Uterus (tissue), 4 donors: Measurements from ENCODE around the gene NKX1-2. TPM values are rescaled to one million over a fixed set of nuclear protein-coding genes. Genes with fewer than 3 reads are reported as not detected.
A peak's percentile ranks its signal among the peaks of the same experiment; 100 is the strongest.

Experiments
- DNase-seq, 2 donors: peaks; one replicate each; pipeline ENCODE4 v3.0.0-alpha.2; 2019 to 2020
- H3K27ac ChIP-seq, 2 donors: fragments of 200-600 bp; sonication (generic); 1 replicate in 1 of 2; 2 replicates in 1 of 2; pipeline ENCODE4 v1.5.1; 2016 to 2018
- H3K27me3 ChIP-seq, 2 donors: fragments of 200-600 bp; sonication (generic); one replicate each; pipeline ENCODE4 v1.5.1; 2018 to 2019; ENCODE audit warnings: control low read depth in 1 of 2
- H3K36me3 ChIP-seq, 2 donors: fragments of 200-600 bp; sonication (generic); one replicate each; pipeline ENCODE4 v1.5.1; 2019; ENCODE audit warnings: control low read depth in 1 of 2
- H3K4me1 ChIP-seq, 2 donors: fragments of 200-600 bp; sonication (generic); one replicate each; pipeline ENCODE4 v1.5.1; 2018 to 2019; ENCODE audit warnings: control low read depth in 1 of 2
- H3K4me3 ChIP-seq, 2 donors: fragments of 200-600 bp; sonication (generic); 1 replicate in 1 of 2; 2 replicates in 1 of 2; pipeline ENCODE4 v1.5.1; 2018 to 2019; ENCODE audit warnings: mild to moderate bottlenecking in 1 of 2
- H3K9me3 ChIP-seq, 2 donors: fragments of 200-600 bp; sonication (generic); one replicate each; pipeline ENCODE4 v1.5.1; 2019; ENCODE audit warnings: control low read depth in 1 of 2
- CTCF ChIP-seq, 4 experiments: fragments of 200-600 bp in 2 of 4; fragments of 450-650 bp in 2 of 4; sonication (generic) in 2 of 4; IDR thresholded peaks; one replicate each; pipeline ENCODE4 v1.5.1; 2016 to 2019; ENCODE audit warnings: antibody characterized with exemption in 4 of 4, mild to moderate bottlenecking in 2 of 4, moderate library complexity in 1 of 4
- POLR2A ChIP-seq, 2 donors: fragments of 450-650 bp; IDR thresholded peaks; one replicate each; pipeline ENCODE4 v1.6.1; 2016; ENCODE audit warnings: antibody characterized with exemption in 2 of 2, mild to moderate bottlenecking in 1 of 2, moderate library complexity in 1 of 2
- intact Hi-C: fragments of 100-400 bp; cut with DNase I; formaldehyde crosslinking; loops from one replicate; pipeline ENCODE4 v1.15.1; 2023; ENCODE audit warnings: low total_unique reads
- total RNA-seq, 4 donors: library from RNA; depleted of rRNA in 3 of 4; stranded (reverse); fragments of >200 nt in 3 of 4; gene quantifications; one replicate each; pipeline versions ENCODE4 v1.1.0 to v1.2.4, GENCODE V29; 2014 to 2023
- donor health status: DM: yes; HTN: yes; CAD: no.

The NKX1-2 gene
- total RNA-seq, 4 donors from 2014 or later: not detected

GRCh38 chr10:124422742-124423141, 27.1 kb downstream of the NKX1-2 start:
- H3K27ac ChIP-seq: no peak overlapping the region
- no peaks in the 10 kb centered on the region for H3K9me3 ChIP-seq
- no peaks in the 10 kb centered on the region for H3K4me1 ChIP-seq
- H3K27me3 ChIP-seq: no peaks in the 10 kb centered on the region
- no peak overlapping the region for H3K4me3 ChIP-seq
- intact Hi-C loops: no loop called here
- TF ChIP-seq CTCF (IDR thresholded peaks at IDR 0.05): no peak
- no peak for TF ChIP-seq POLR2A (IDR thresholded peaks at IDR 0.05)
- DNase-seq: no peak
- no peaks in the 10 kb centered on the region for H3K36me3 ChIP-seq

DNA sequence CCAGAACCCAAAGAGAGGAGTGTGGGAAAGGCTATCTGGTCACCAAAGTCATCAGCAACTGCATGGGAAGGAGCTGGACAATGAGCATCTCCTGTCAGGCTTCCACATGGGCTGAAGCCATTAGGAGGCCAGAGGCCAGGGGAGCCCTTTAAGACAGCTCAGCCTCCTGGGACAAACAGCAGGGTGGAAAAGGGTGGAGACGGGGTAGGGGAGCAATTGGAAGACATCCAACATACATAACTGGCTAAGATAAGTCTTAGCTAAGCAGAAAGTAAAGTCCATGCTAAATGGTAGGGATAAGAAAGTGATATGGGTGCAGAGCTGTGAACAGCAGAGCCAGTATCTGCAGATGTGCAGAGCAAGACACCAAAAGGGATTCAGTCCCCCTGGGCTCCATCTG, 29.6 kb downstream of the NKX1-2 start:
- TF ChIP-seq CTCF (IDR thresholded peaks at IDR 0.05) (no peak), POLR2A (IDR thresholded peaks at IDR 0.05) (no peak)
- no peaks in the 10 kb centered on the region for H3K9me3 ChIP-seq
- no peaks in the 10 kb centered on the region for H3K36me3 ChIP-seq
- intact Hi-C loops: no loop called here
- H3K27ac ChIP-seq: no peak overlapping the region
- no peaks in the 10 kb centered on the region for H3K27me3 ChIP-seq
- H3K4me3 ChIP-seq: no peak overlapping the region
- DNase-seq: no peak
- H3K4me1 ChIP-seq: peaks cover 0 to under 1% of the 10 kb centered on the region in 2 donors

- Histone ChIP-seq H3K27ac (no peak overlapping the region), H3K36me3 (no peaks in the 10 kb centered on the region), H3K4me3 (no peak overlapping the region), H3K9me3 (no peaks in the 10 kb centered on the region), H3K27me3 (no peaks in the 10 kb centered on the region), H3K4me1 (peaks cover 0 to 3% of the 10 kb centered on the region in 2 donors)
- TF ChIP-seq POLR2A (IDR thresholded peaks at IDR 0.05): no peak
- TF ChIP-seq CTCF (IDR thresholded peaks at IDR 0.05): no peak
- peak in 1 of 2 donors; percentile 17 for DNase-seq
- intact Hi-C loops: no loop called here
These were observed 30.2 kb downstream of the NKX1-2 start for GRCh38 chr10:124419635-124420034.

GRCh38 chr10:124418726-124419501, 30.9 kb downstream of the NKX1-2 start, which contains the start of gene OAT:
OAT (minus strand) TSS chr10:124418923; CDS start chr10:124412171, 6,752 bp downstream.
- peak; percentile 95 to 96 for DNase-seq
- peaks cover 0 to 3% of the 10 kb centered on the region in 2 donors for H3K4me1 ChIP-seq
- H3K36me3 ChIP-seq: no peaks in the 10 kb centered on the region
- no peaks in the 10 kb centered on the region for H3K9me3 ChIP-seq
- H3K27me3 ChIP-seq: no peaks in the 10 kb centered on the region
- peak within 1 kb of the TSS; percentile 54 to 80 for H3K4me3 ChIP-seq
- peak in 2 of 4 experiments; percentile 2 to 15 for TF ChIP-seq CTCF (IDR thresholded peaks at IDR 0.05)
- peak; percentile 99 for TF ChIP-seq POLR2A (IDR thresholded peaks at IDR 0.05)
- intact Hi-C loops: no loop called here
- peak within 1 kb of the TSS; percentile 89 for H3K27ac ChIP-seq
